Measurements from ENCODE around the gene TMEM203. TPM values are rescaled to one million over a fixed set of nuclear protein-coding genes. Genes with fewer than 3 reads are reported as not detected.

Gene TMEM203
- total and polyA plus RNA-seq, 2 of the 13 experiments (the other 11 are each of a cell fraction or from before 2014, with no cell fraction given), result 23.4 to 36.7 TPM

- no peak for TF ChIP-seq GFI1 (CRISPR knock-in tag; IDR thresholded peaks at IDR 0.05; ENCODE audit: borderline replicate concordance)
- peak; percentile 72 for TF ChIP-seq NR2F6 (IDR thresholded peaks at IDR 0.05)
- peak; percentile 66 for TF ChIP-seq NR2F6 (CRISPR knock-in tag; IDR thresholded peaks at IDR 0.05)
- no peak for TF ChIP-seq ZNF850 (CRISPR knock-in tag; conservative IDR thresholded peaks at IDR 0.05)
- TF ChIP-seq ZNF335 (CRISPR knock-in tag; IDR thresholded peaks at IDR 0.05), result no peak
- TF ChIP-seq ZNF770 (CRISPR knock-in tag; IDR thresholded peaks at IDR 0.05), result no peak
- TF ChIP-seq ZNF232 (CRISPR knock-in tag; IDR thresholded peaks at IDR 0.05; ENCODE audit: borderline replicate concordance), result no peak
- TF ChIP-seq ZBTB7A (CRISPR knock-in tag; IDR thresholded peaks at IDR 0.05), result no peak
- TF ChIP-seq ZNF468 (CRISPR knock-in tag; IDR thresholded peaks at IDR 0.05), result no peak
- no peak for TF ChIP-seq PHF8 (CRISPR knock-in tag; IDR thresholded peaks at IDR 0.05)
- no peak for TF ChIP-seq ZNF383 (CRISPR knock-in tag; IDR thresholded peaks at IDR 0.05; ENCODE audit: borderline replicate concordance)
- TF ChIP-seq ZNF10 (CRISPR knock-in tag; IDR thresholded peaks at IDR 0.05; ENCODE audit: borderline replicate concordance, low read depth), result no peak
- no peak for TF ChIP-seq BHLHE40 (IDR thresholded peaks at IDR 0.05; ENCODE audit: low read length)
- no peak for TF ChIP-seq KDM1A (CRISPR knock-in tag; IDR thresholded peaks at IDR 0.05)
- no peak for TF ChIP-seq ZNF761 (CRISPR knock-in tag; conservative IDR thresholded peaks at IDR 0.05)
- no peak for TF ChIP-seq ZNF776 (CRISPR knock-in tag; IDR thresholded peaks at IDR 0.05)
- peak; percentile 74 for TF ChIP-seq HNF4G (IDR thresholded peaks at IDR 0.05; ENCODE audit: borderline replicate concordance, low read depth, low read length)
- TF ChIP-seq HNF4G (CRISPR knock-in tag; IDR thresholded peaks at IDR 0.05; ENCODE audit: borderline replicate concordance, low read depth), result peak; percentile 54; the same call in 1 of the 2 replicates
- TF ChIP-seq ZNF703 (CRISPR knock-in tag; IDR thresholded peaks at IDR 0.05; ENCODE audit: borderline replicate concordance), result no peak
- no peak for TF ChIP-seq MAF1 (CRISPR knock-in tag; IDR thresholded peaks at IDR 0.05; ENCODE audit: borderline replicate concordance)
- peak; percentile 42; the same call in 1 of the 2 replicates for TF ChIP-seq ATF3 (CRISPR knock-in tag; IDR thresholded peaks at IDR 0.05)
- TF ChIP-seq ELK4 (CRISPR knock-in tag; IDR thresholded peaks at IDR 0.05; ENCODE audit: borderline replicate concordance), result no peak
- TF ChIP-seq SOX13 (IDR thresholded peaks at IDR 0.05), result no peak
- TF ChIP-seq SOX13 (CRISPR knock-in tag; conservative IDR thresholded peaks at IDR 0.05 in 1 of 2, IDR thresholded peaks at IDR 0.05 in 1 of 2), result no peak
- TF ChIP-seq ZFP37 (CRISPR knock-in tag; IDR thresholded peaks at IDR 0.05; ENCODE audit: borderline replicate concordance), result no peak
These were observed 36.2 kb upstream of the TMEM203 start (continued) for GRCh38 chr9:137241490-137242268.
